GM18519 (cell line): Measurements from ENCODE around the gene AOPEP.

Experiments
- ATAC-seq: cut with Tn5 transposase; IDR thresholded peaks from one replicate; pipeline ENCODE4 v1.9.1; 2021; ENCODE audit warnings: mild to moderate bottlenecking, moderate library complexity; ENCODE audit not compliant: unreplicated experiment, low FRiP score

The AOPEP gene

GRCh38 chr9:95070549-95071021 lies 344.1 kb downstream of the AOPEP start:
- ATAC-seq: no peak

DNA sequence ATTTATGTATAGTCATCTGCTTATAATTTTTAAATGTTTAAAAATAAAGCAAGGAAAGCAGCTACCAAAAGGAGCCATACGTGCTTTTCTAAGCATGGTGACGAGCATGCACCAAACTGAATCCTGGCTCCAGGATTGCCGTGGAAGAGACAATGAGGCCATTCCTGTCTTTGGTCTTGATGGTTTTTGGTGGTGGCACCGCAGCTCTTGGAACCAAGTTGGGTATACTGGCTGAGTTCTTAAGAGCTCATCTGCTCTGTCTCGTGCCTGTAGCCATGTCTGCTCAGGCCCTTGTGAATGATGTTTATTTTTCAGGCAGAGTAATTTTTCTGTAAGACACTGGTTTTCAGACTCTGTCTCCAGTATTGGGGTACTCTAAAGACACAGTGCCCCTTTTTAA lies 345.0 kb downstream of the AOPEP start:
- ATAC-seq: no peak

GRCh38 chr9:95071925-95072324 lies 345.4 kb downstream of the AOPEP start:
- no peak for ATAC-seq

GRCh38 chr9:95073042-95073607 lies 346.6 kb downstream of the AOPEP start:
- no peak for ATAC-seq

DNA sequence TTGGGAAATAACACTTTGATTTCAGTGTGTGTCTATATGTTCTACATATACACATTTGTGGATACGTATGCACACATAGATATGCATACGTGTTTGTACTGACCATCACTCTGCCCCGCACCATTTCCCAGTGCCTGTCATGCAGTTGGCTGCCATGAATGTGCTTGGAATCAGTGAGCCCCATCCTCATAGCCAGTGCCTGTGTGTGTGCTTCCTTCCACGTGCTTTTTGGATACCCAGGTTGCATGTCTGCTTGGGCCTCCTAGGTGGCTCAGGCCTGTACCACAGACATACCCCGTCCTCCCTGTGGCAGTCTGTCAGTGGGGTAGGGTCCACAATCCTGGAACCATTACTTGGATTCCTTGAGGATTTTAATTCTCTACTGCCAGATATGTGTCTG lies 347.4 kb downstream of the AOPEP start:
- ATAC-seq: no peak

DNA sequence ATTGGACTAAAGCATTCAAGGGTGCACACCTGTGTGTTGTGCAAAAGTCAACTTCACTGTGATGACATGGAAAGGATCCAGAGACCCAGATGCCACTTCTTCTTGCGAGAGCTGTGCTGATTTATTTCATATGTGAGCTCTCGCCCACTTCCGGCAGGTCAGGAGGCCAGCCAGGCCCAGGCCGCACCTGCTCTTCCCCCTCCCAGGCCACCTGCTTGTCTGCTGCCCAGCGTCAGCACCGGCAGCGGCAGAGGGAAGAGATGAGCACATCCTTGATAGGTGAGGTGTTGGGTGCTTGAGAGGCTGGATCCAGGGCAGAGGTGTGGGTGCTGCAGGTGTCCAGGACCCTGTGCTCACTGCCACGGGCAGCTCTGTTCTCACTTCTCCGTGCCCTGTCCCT lies 348.1 kb downstream of the AOPEP start:
- no peak for ATAC-seq

GRCh38 chr9:95075700-95076099 lies 349.2 kb downstream of the AOPEP start:
- no peak for ATAC-seq

- ATAC-seq: no peak
These were observed 350.2 kb downstream of the AOPEP start for GRCh38 chr9:95076696-95077052.

- no peak for ATAC-seq
These were observed 350.7 kb downstream of the AOPEP start for GRCh38 chr9:95077053-95077765.

GRCh38 chr9:95077766-95078370 lies 351.4 kb downstream of the AOPEP start:
- ATAC-seq: no peak

DNA sequence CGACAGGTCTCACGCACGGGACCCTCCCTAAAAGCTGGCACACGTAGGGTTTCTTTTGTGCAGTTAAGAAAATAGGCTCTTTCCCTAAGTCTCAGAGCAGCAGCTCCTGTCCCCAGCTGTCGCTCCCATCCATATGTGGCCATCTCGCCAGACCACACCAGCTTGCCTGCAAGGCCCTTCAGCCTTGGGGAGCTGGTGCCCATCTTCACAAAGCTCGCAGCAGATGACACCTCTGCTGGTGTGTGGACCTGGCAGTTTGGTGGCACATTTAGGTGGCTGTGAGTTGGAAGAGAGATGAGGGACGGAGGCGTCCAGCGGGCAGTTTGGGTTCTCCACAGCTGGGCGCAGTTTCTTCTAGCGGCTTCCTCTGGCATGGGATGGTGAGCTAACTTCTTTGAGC lies 352.0 kb downstream of the AOPEP start:
- ATAC-seq: no peak

DNA sequence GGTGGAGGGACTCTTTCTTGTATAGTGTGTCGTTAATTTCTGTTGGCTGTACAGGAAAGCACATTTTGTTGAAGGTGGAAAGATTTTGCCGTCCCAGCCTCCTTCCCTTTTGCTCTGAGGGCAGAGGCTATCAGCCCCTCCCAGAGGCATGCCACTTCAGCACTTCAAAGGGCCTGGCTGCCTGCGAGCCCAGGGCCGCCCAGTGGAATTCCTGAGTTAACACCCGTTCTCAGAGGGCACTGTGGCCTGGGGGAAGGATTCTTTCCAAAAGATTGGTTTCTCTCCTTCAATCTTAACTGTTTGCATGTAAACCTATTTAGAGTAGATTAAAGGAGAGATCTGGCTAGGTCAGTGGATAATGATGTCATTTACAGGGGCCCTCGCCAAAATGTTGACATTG lies 352.4 kb downstream of the AOPEP start:
- ATAC-seq: no peak

DNA sequence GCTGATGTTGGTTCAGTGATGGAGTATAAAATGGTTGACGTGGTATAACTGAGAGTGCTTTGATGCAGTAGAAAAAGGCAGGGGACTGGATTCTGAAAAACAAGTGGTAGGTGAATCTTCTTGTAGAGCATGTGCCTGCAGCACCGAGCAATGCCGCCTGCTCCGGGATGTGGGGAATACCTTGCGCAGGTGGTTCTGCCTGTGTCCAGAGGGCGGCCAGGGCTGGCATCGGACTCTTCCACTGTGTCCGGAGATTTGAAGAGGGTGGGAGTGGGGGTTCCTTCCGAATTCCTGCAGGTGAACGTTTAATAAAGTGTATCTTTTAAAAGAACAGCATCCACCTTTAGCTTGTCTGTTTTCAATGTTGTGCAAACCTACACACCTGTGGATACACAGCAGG lies 353.0 kb downstream of the AOPEP start:
- ATAC-seq: no peak

DNA sequence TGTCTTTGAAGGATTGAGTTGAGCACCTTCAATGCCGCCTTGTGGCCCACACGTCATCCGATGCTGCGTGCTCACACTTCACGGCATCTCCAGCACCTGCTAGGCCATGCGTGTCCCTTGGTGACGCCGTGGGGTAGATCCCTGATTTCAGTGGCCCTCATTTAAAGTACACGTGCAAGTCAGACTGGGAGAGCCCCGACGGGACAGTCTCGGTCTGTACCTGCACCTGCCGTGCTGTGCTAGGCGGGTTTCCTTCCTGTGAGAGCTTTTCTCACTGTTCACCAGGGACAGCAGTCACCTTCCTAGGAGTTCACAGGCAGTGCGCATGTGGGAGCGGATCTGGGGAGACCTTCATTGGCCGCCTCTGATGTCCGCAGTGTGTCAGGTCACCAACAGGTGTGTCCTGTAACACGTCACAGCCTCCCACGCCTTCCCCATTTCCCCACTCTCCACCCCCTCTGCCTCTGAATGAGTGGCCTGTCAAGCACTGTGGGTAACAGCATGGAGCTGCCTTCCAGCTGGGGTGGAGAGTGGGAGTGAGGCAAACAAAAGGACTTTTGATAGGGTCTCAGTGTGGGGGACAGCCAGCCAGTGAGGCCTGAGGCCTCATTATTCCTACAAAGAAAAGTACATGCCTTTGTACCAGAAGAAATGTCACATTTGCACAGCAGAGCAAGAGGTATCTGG lies 354.6 kb downstream of the AOPEP start:
- ATAC-seq: no peak

- ATAC-seq: no peak
These were observed 355.5 kb downstream of the AOPEP start for GRCh38 chr9:95081998-95082397.

- ATAC-seq: no peak
These were observed 356.0 kb downstream of the AOPEP start for GRCh38 chr9:95082401-95083084.

DNA sequence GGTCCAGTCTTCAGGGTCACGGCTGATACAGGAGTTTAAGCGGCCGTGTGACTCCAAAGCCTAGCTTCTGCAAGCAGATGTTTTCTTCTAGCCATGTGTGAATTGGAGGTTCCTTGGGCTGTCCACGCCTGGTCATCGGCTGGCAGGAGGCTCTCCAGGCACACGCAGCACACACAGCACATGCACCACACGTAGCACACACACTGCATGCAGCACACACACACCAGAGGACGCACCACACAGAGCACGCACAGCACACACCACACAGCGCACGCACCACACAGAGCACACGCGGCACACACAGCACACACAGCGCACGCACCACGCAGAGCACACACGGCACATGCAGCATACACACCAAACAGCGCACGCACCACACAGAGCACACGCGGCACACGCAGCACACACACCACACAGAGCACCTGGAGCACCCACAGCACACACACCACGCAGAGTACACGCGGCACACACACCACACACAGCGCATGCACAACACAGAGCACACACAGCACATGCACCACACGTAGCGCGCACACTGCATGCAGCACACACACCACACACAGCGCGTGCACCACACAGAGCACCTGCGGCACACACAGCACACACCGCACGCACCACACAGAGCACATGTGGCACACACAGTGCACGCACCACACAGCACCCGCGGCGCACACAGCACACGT lies 356.7 kb downstream of the AOPEP start:
- no peak for ATAC-seq

DNA sequence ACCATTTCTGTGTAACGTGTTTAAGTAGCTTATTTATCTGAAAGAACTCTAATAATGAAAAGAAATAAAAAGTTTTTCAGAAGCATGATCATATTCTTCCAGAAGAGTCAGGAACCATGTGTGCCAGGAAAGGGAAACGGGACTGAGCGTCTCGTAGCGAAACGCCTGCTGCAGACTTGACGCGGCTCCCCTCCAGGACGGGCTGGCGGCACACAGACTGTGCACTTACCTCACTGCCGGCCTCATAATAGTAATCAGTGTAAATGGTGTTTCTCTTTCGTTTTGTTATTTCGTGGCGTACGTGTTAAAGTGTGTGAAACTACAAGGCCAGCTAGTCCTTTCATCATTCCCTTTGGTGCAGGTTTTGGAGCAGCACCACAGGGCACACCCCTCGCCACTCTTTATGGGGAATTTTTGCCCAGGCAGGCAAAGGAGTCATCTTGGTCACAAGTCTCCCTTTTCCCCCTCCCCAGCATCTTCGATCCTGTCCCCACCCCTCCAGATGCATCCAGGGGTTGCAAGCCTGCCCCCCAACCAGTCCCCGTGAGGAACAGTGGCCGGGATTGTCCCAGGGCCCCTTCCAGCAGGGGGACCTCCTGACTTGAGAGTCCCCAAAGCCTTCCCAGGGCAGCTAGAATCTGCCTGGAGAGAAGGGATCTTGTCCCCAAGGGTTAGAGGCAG lies 357.9 kb downstream of the AOPEP start:
- ATAC-seq: no peak

GRCh38 chr9:95085036-95085770 lies 358.7 kb downstream of the AOPEP start:
- ATAC-seq: no peak
